Occipital lobe (tissue), 2 donors: ENCODE data around the gene DNAH6. TPM values are rescaled to one million over a fixed set of nuclear protein-coding genes. Genes with fewer than 3 reads are reported as not detected.

ENCODE experiments used
- DNase-seq: peaks from one replicate; lab custom pipeline; 2025; lab: John Stamatoyannopoulos, UW
- total RNA-seq: library from RNA; depleted of rRNA; stranded (reverse); fragments of >200 nt; gene quantifications from one replicate; pipeline ENCODE4 v1.2.3, GENCODE V29; 2014

DNAH6 gene
- total RNA-seq, 1 donor from 2014 or later = 6.6 TPM

DNA sequence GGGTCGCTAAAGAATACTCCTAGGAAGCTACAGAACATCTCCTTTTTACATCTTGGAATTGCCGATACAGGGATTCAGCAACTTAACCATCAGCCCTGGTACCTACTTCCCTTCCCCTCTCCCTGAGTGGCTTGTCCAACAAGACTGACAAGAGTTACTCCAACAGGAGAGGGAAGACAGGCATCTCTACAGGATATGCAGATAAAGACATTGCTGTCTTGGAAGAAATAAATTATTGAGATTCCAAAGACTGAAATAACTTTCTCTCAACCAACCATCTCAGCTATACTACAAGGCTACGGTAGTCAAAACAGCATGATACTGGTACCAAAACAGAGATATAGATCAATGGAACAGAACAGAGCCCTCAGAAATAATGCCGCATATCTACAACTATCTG, 277.3 kb downstream of the DNAH6 start:
- no peak for DNase-seq

DNA sequence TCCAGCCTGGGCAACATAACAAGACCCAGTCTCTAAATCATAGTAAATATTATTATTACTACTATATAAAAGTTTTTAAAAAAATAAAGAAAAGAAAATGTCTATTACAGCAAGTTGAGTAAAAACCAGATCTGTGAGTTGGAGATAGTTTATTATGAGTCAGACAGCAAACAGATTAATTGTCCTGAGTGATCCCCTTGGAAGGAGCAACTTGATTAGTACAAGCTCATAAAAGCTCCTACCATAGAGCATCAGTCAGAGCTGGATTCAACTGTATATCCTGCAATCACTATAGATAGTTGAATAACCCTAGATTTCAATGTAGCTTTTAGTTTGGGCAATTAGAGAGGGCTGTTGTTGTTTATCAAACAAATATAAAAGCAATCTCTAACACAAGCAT, 280.5 kb downstream of the DNAH6 start:
- DNase-seq = no peak

DNA sequence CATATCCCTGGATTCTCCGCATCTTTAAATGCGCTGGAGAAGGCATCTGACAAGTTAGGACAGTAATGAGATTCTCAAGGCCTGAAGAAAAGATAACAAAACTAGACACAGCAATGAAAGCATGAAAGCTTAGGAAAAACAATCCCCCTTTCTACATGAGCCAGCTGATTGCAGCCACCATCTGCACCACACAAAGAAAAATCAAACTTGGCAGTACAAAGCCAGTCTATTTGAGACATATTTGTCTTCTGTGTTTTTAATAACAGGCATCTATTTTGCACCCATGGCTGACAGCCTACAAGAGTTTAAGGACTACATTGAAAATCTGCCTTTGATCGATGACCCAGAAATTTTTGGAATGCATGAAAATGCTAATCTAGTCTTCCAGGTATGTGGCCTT, 281.0 kb downstream of the DNAH6 start:
- no peak for DNase-seq

DNA sequence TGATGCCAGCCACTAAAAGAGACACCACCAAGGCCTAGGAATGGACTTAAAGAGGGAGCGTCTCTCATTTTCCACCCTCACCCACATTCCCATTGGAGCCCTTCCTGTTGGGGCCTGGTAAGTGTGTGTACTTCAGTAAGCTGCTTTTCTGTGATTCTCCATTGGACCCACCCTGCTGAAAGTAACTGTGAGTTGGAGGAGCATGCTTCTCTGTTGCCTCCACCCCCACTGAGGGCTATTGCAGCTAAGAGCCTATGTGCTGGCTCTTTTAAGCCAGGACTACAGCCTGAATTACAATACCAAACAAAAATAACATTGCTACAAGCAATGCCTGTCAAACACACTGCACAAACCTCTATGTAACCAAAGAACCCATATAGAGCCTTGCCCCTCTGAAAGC, 283.5 kb downstream of the DNAH6 start:
- no peak for DNase-seq

DNA sequence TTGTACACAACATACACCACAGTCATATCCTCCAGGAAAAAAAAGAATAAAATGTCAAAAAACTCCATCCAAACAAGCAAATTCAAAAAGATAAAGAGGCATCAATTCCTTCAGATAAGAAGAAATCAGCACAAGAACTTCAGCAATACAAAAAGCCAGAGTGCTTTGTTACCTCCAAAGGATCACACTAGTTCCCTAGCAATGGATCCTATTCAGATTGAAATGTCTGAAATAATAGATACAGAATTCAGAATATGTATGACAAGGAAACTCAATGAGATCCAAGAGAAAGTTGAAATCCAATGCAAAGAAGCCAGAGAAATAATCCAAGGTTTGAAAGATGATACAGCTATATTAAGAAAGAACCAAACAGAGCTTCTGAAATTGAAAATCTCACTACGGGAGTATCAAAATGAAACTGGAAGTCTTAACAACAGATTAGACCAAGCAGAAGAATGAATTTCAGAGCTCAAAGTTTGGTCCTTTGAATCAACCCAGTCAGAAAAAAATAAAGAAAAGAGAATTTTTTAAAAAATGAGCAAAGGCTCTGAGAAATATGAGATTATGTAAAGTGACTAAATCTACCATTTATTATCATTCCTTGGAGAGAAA, 284.0 kb downstream of the DNAH6 start:
- DNase-seq = no peak

DNA sequence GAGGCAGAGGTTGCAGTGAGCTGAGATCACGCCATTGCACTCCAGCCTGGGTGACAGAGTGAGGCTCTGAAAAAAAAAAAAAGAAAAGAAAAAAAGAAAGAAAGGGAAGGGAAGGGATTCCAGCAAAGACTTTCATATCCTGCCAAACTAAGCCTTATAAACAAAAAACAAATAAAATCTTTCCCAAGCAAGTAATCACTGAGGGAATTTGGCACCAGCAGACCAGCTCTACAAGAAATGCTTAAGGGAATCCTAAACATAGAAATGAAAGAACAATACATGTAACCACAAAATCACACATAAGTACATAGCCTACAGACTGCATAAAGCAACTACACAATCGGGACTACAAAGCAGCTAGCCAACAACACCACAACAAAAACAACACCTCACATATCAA, 285.5 kb downstream of the DNAH6 start:
- DNase-seq = no peak

DNA sequence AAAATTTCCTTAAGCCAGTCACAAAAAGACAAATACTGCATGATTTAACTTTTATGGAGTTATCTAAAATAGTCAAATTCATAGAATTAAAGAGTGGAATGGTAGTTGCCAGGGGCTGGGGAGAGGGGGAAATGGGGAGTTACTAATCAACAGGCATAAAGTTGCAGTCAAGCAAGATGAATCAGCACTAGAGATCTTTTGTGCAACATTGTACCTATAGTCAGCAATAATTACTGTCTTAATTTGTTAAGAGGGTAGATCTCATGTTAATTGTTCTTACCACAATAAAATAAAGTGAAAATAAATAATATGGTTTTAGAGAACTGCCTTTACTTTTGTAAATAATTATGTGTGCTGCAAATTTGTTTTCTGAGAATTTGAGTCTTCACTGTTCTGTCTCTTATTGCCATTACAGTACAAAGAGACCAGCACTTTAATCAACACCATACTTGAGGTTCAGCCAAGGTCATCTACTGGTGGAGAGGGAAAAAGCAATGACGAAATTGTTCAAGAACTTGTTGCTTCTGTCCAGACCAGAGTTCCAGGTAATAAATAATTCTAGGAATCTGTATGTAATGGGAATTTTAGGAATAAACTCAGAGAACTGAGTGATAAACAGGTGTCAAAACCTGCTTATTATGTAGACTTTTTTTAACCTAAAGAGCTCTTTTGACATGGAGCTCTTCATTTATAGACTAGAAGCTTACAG, 289.1 kb downstream of the DNAH6 start:
- no peak for DNase-seq

DNA sequence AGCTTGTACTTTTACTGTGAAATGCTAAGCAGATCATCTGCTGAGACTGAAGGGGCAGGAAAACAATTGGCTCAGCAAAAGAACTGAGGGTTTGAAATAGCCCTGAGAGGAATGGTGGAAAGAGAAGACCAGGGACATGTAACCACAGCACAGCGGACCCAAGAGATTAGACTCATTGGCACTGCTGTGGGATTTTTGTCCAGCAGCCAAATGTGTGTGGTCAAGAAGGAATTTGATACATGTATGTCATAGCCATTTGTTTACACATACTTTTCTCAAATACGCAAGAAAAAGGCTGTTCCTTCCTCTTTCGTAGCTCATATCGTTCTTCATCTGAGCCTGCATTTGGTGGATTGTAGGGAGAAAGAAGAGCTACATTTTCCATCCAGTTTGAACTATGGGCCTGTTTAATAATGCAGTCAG, 290.8 kb downstream of the DNAH6 start:
- no peak for DNase-seq

DNA sequence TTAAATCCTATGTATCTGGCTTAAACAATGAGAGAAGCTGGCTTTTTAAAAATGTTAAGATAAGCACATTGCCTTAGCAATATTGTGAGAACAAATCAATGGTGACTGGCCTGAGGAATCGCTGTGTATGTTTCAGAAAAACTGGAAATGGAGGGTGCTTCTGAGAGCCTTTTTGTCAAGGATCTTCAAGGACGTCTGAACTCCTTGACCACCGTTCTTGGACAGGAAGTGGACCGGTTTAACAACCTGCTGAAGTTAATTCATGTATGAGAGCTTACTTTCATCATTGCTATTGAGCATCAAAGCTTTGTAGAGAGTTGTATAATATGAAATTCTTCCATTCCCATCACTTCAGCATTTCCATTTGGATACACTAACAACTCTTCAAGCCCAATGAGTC, 292.0 kb downstream of the DNAH6 start:
- no peak for DNase-seq

DNA sequence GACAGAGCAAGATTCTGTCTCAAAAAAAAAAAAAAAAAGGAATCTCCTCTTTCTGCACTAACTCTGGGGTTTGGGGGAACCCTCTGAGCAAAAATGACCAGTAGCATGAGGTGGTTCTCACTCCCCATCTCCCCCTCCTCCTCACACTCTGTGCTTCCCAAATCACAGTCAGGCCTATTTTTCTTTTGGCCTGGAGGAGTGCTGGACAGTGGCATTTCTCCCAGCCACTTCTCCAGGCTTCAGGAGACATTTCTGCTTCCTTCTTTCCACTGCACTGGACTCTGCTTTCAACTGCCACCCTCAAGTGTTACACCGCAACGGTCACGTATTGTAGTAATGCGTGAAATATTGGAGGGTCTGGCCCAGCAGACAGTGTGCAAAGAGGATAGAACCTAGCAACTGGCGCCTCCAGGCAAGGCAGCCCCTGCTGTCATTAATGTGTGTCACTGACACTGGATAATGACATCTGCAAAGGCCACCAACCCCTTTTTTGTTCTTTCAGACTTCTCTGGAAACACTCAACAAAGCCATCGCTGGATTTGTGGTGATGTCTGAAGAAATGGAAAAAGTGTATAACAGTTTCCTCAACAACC, 295.6 kb downstream of the DNAH6 start:
- DNase-seq = no peak

DNA sequence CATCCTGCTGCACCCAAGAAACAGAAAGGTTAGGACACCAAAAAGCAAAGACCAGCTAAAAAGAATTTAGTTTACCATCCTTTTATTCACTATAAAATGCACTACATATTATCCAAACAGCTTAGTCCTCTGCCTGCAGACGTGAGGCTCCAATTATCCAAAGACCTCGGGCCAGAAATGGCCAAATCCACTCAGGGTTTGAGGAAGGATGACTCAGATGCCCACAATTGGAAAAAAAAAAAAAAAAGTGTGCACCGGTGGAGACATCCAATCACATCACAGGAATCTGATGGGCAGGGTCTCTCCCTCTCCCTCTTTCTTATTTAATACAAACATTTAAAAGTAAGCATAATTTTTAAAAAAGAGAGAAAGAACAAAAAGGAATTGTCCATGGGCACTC, 298.8 kb downstream of the DNAH6 start:
- no peak for DNase-seq

DNA sequence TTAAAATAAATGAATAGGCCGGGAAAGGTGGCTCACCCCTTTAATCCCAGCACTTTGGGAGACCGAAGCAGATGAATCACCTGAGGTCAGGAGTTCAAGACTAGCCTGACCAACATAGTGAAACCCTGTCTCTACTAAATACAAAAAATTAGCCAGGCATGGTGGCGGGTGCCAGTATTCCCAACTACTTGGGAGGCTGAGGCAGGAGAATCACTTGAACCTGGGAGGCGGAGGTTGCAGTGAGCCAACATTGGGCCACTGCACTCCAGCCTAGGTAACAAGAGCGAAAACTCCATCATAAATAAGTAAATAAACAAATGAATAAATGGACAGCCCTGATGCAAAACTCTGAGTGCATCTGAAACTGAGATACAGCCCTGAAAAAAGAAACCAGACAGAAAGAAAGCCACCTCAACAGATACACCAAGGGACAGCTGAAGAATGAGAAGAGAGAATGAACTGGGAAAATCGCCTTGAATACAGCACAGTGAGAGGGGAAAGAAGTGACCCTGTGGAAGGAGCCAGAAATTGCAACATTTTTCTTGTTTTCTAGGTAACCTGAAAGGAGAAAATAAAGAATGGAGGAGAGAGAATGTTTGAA, 300.2 kb downstream of the DNAH6 start:
- DNase-seq = no peak

DNA sequence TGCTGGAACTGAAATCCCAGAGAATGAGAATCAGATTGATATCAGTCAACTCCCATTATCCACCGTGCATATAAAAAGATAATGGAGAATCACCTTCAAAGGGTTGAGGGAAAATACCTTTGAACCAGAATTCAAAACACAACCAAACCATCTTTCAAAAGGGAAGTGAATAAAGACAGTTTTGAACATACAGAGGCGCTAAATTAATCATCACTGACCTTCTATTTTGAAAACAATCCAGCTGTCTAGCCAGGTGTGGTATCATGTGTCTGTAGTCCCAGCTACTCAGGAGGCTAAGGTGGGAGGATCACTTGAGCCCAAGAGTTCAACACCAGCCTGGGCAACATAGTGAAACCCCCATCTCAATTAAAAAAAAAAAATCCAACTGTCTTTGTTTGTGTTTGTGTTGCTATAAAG, 300.9 kb downstream of the DNAH6 start:
- DNase-seq = no peak

DNA sequence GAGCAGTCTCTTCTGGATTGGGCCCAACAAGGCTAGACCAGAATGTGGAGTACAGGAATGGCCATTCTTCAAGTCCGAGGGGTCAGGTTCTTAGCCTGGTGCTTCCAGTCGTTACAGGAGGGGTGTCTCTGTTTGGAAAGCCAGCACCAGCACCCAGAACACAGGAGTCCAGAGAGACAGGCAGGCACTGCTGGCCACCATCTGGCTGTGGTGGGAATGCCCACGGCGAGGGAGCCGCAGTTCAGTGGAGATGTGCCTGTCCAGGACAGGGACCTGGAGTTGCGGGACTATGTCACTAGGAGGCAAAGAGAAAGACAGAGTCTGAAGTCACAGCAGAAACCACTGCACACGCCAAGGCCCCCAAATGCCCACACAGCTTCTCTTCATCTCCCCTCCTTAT, 305.5 kb downstream of the DNAH6 start:
- no peak for DNase-seq

DNA sequence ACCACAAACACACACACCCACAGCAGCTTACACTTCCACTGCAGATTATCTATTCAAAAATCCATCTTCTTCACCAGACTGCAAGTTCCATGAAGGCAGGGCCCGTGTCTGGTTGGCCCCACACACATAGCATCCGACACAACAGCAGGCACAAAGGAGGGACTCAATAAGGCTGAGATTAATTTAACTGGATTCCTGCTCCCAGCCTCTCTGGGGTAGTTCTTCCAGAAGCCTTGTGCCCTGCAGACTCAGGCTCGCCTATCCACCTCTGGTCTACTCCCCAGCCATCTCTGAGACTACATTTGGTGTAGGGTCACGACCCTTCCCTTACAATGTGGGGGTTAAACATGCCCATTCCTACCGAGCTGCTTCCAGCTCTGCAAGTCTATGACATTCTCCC, 306.9 kb downstream of the DNAH6 start:
- no peak for DNase-seq

DNA sequence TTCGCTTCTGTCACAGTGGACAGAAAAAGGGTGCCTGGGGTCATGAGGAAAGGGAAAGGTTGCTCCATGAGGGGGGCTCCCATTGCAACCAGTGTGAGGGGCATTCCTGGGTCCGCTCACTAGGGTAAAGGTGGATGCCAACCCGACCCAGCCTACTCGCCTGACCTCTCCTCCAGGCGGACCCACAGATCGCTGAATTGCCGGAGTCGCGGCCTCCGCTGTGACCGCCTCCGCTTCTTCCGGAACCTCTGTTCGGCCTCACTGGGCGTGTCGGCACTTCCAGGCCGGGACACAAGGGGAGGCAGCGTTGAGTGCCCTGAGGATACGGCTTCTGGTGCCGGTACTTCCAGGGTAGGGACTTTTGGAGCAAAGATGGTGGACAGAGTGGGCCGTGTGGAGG, 307.5 kb downstream of the DNAH6 start:
- no peak for DNase-seq

DNA sequence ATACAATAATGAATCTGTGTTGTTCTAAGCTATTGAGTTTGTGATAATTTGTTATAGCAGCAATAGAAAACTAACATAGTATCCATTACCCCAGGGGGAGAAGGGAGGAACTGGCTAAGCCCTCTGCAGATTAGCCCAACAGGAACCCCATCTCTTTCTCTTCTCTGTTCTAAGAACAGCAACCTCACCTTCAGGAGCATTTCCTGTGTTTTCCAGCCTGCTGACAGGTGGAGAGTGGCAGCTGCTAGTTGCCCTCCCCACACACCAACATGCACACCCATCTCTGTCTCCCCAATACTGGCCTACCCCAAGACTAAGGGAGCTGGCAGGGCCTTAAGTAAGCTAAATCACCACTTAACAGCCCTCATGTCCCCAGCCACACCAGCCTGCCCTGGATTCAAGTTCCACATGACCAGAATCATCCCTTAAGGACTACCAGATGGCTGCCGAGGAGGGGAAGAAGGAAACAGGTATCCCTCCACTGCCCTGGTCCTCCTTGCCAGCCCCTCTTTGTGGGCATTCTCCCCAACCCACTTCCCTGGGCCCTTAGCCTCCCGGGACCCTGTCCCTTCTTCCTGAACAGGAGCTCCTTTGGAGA, 311.8 kb downstream of the DNAH6 start:
- DNase-seq = no peak

DNA sequence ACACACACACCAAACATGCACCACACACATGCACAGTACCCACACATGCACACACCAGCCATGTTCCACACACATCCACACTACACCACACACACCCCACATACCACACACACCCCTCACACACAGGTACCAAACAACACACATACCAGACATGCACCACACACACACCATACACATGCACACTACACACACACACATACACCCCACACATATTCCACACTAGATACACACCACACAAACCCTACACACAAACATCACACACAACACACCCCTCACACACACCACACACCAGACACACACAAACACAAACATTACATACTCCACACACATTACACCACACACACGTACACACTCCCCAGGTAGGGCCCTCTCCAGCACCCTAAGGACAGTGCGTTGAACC, 313.4 kb downstream of the DNAH6 start:
- DNase-seq = no peak

DNA sequence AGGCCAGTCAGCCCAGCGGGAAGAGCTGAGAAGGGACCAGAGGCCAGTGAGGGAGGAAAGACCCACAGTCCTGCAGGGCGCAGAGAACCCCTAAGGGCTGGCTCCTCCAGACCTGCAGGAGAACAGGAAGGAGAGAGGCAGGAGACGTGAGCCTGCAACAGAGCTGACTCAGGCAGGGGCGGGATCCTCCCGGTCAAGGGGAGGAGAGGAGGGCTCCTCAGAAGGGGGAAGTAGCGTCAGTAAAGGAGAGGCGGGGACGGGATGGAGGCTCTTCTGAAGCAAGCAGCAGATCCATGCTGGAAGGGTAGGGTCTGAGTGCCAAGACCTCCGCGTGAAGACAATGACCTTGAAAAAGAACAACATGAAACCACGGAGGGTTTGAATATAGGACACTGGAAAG, 313.8 kb downstream of the DNAH6 start:
- no peak for DNase-seq

DNA sequence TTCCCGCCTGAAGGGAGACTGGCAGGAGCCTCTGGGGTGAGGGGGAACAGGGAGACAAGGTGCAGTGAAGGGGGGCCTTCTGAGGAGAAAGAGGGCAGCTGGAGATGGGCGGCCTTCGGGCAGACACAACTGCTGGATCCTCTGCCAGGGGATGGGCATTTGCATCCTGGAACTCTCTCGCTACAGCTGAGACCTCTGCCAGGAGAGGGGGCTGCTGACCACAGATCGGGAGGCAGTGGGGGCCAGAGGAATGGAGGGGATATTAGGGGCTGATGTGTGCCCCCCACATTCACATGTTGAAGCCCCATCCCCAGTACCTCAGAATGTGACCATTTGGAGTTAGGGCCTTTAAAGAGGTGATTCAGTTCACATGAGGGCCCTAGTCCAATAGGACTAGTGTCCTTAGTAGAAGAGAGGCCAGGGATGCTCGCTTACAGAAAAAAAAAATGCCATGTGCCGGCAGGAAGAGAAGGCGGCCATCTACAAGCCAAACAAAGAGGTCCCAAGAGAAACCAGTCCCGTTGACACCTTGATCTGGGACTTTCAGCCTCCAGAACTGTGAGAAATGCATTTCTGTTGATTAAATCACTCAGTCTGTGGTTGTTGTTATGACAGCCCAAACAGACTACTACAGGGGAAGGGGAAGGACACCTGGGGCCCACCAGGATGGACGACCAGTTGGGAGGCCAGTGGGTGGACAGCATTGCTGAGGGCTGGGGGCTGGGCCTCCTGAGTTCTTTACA, 314.6 kb downstream of the DNAH6 start:
- no peak for DNase-seq

DNA sequence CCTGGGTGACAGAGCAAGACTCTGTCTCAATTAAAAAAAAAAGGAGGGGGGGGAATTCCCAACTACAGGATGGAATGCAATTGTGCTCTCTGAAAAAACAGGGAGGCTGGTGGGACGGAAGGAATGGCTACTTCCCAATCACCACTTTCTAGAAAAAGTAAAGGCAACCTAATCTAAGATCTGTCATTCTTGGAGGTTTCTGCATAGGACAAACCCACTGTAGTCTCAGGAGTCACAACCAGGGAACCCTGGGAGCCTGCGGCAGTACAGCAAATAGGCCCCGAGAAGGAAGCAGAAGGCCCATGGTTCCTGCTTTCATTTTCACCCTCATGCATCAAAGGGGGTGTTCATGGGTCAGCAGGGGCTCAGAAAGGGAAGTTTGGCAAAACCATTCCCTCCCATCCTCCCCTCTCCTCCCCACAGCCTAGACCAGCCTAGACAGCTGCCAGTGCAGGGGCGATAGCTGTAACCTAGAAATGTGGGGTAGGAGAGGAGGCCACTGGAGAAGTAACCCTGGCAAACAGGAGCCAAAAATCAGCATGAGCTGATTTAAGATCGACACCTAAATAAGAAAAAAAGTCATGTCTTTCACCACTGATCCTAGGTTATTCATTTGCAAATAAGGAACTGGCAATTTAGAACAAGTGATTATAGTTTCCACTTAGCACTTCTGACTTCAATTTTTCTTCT, 316.6 kb downstream of the DNAH6 start:
- no peak for DNase-seq
